ENCODE measurements around the gene HSFY2. TPM values are rescaled to one million over a fixed set of nuclear protein-coding genes. Genes with fewer than 3 reads are reported as not detected.
"Not testable (repeated sequence)": the region's sequence is repeated elsewhere in the genome, so short reads cannot be mapped to it uniquely, and the experiment has no call there.

Gene HSFY2, protein sequence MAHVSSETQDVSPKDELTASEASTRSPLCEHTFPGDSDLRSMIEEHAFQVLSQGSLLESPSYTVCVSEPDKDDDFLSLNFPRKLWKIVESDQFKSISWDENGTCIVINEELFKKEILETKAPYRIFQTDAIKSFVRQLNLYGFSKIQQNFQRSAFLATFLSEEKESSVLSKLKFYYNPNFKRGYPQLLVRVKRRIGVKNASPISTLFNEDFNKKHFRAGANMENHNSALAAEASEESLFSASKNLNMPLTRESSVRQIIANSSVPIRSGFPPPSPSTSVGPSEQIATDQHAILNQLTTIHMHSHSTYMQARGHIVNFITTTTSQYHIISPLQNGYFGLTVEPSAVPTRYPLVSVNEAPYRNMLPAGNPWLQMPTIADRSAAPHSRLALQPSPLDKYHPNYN
- total RNA-seq, result not detected
- not detected for polyA plus RNA-seq
- not detected for total RNA-seq

DNA sequence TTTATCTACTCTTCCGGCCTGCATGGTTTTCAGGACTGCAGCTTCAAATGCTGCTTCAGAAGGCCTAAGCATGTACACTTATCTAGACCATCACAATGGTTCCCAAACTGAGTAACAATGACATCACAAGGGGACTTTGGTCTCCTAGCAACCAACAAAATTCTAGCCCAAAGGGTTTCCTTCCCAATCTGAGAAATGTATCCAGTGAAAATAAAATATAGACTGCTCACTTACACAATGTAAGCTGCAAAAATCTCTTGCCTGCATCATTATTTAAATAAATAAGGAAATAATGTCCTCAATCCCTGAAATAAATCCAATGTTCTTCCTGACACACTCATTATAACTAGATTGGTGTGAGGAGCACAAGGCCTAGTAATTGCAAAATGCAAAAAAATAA lies at the start of gene HSFY2:
TSS of gene HSFY2 (minus strand) at position 101 of the 400 bp plus-strand sequence. CDS start 117 bp downstream, outside the sequence.
- H3K36me3 ChIP-seq (ENCODE audit: control insufficient read depth in 2 of 3, insufficient read depth in 3 of 3, low read length in 3 of 3); H3K4me1 ChIP-seq (ENCODE audit: control insufficient read depth in 2 of 2, insufficient read depth in 2 of 2, low read length in 2 of 2); H3K4me1 Mint-ChIP-seq; DNase-seq; H3K27me3 ChIP-seq (ENCODE audit: control insufficient read depth in 2 of 2, insufficient read depth in 2 of 2, low read length in 2 of 2); H3K9me3 Mint-ChIP-seq; H3K27ac Mint-ChIP-seq; intact Hi-C loops (cut with micrococcal nuclease); H3K27me3 Mint-ChIP-seq; H3K27ac ChIP-seq (ENCODE audit: low read depth, low read length); H3K4me3 Mint-ChIP-seq; POLR2A ChIA-PET; CTCF ChIA-PET; H3K9me3 ChIP-seq (ENCODE audit: control insufficient read depth in 2 of 3, low read length in 3 of 3); H3K4me3 ChIP-seq (ENCODE audit: low read length); ATAC-seq; H3K36me3 Mint-ChIP-seq: not testable (repeated sequence)

GRCh38 chrY:18815751-18816150 lies 42.2 kb upstream of the HSFY2 start:
- DNase-seq; H3K36me3 Mint-ChIP-seq; CTCF ChIA-PET; H3K9me3 Mint-ChIP-seq; H3K27me3 ChIP-seq (ENCODE audit: control insufficient read depth in 2 of 2, insufficient read depth in 2 of 2, low read length in 2 of 2); H3K4me3 Mint-ChIP-seq; POLR2A ChIA-PET; H3K4me1 Mint-ChIP-seq; intact Hi-C loops (cut with micrococcal nuclease); H3K36me3 ChIP-seq (ENCODE audit: control insufficient read depth in 2 of 3, insufficient read depth in 3 of 3, low read length in 3 of 3); H3K4me1 ChIP-seq (ENCODE audit: control insufficient read depth in 2 of 2, insufficient read depth in 2 of 2, low read length in 2 of 2); H3K27ac ChIP-seq (ENCODE audit: low read depth, low read length); H3K27ac Mint-ChIP-seq; ATAC-seq; H3K4me3 ChIP-seq (ENCODE audit: low read length); H3K27me3 Mint-ChIP-seq; H3K9me3 ChIP-seq (ENCODE audit: control insufficient read depth in 2 of 3, low read length in 3 of 3): not testable (repeated sequence)

DNA sequence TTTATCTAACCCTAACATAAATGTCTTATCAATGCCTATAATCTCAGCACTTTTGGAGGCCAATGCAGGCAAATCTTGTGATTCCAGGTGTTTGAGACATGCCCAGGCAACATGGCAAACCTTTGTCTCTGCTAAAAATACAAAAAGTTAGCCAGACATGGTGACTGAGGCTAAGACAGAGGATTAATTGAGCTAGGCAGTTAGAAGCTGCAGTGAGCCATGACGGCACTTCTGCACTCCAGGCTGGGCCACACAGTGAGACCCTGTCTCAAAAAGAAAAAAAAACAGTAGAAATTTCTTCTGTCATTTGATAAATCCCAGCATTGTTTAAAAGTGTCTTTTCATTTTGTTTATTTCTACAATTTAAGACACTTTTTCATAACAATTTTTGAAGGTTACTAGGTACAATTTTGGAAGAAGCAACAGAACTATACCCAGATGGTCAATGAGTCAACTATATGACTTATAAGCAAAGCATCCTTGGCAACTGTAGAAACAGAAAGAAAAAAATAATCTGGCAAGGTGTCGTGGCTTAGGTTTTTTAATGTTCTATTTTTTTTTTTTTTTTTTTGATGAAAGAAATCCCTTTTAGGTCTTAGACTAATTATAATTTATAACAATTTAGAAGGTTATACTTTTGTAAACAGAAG lies 15.3 kb upstream of the HSFY2 start:
- H3K9me3 Mint-ChIP-seq; H3K4me3 Mint-ChIP-seq; H3K4me1 Mint-ChIP-seq; H3K36me3 ChIP-seq (ENCODE audit: control insufficient read depth in 2 of 3, insufficient read depth in 3 of 3, low read length in 3 of 3); POLR2A ChIA-PET; H3K27ac ChIP-seq (ENCODE audit: low read depth, low read length); intact Hi-C loops (cut with micrococcal nuclease); H3K27me3 ChIP-seq (ENCODE audit: control insufficient read depth in 2 of 2, insufficient read depth in 2 of 2, low read length in 2 of 2); H3K27me3 Mint-ChIP-seq; CTCF ChIA-PET; ATAC-seq; H3K27ac Mint-ChIP-seq; H3K36me3 Mint-ChIP-seq; H3K4me1 ChIP-seq (ENCODE audit: control insufficient read depth in 2 of 2, insufficient read depth in 2 of 2, low read length in 2 of 2); H3K4me3 ChIP-seq (ENCODE audit: low read length); DNase-seq; H3K9me3 ChIP-seq (ENCODE audit: control insufficient read depth in 2 of 3, low read length in 3 of 3): not testable (repeated sequence)

GRCh38 chrY:18754077-18754476 lies 19.5 kb downstream of the HSFY2 start:
- H3K27me3 Mint-ChIP-seq; POLR2A ChIA-PET; H3K4me1 Mint-ChIP-seq; H3K4me3 Mint-ChIP-seq; ATAC-seq; H3K4me3 ChIP-seq (ENCODE audit: low read length); H3K27me3 ChIP-seq (ENCODE audit: control insufficient read depth in 2 of 2, insufficient read depth in 2 of 2, low read length in 2 of 2); intact Hi-C loops (cut with micrococcal nuclease); H3K27ac ChIP-seq (ENCODE audit: low read depth, low read length); DNase-seq; H3K4me1 ChIP-seq (ENCODE audit: control insufficient read depth in 2 of 2, insufficient read depth in 2 of 2, low read length in 2 of 2); H3K36me3 ChIP-seq (ENCODE audit: control insufficient read depth in 2 of 3, insufficient read depth in 3 of 3, low read length in 3 of 3); CTCF ChIA-PET; H3K36me3 Mint-ChIP-seq; H3K27ac Mint-ChIP-seq; H3K9me3 ChIP-seq (ENCODE audit: control insufficient read depth in 2 of 3, low read length in 3 of 3); H3K9me3 Mint-ChIP-seq: not testable (repeated sequence)

- H3K4me3 ChIP-seq (ENCODE audit: low read length); intact Hi-C loops (cut with micrococcal nuclease); H3K9me3 ChIP-seq (ENCODE audit: control insufficient read depth in 2 of 3, low read length in 3 of 3); H3K4me1 Mint-ChIP-seq; H3K27ac Mint-ChIP-seq; H3K36me3 Mint-ChIP-seq; H3K27me3 ChIP-seq (ENCODE audit: control insufficient read depth in 2 of 2, insufficient read depth in 2 of 2, low read length in 2 of 2); POLR2A ChIA-PET; ATAC-seq; H3K4me1 ChIP-seq (ENCODE audit: control insufficient read depth in 2 of 2, insufficient read depth in 2 of 2, low read length in 2 of 2); CTCF ChIA-PET; DNase-seq; H3K36me3 ChIP-seq (ENCODE audit: control insufficient read depth in 2 of 3, insufficient read depth in 3 of 3, low read length in 3 of 3); H3K27ac ChIP-seq (ENCODE audit: low read depth, low read length); H3K9me3 Mint-ChIP-seq; H3K4me3 Mint-ChIP-seq; H3K27me3 Mint-ChIP-seq: not testable (repeated sequence)
Observed at GRCh38 chrY:18753133-18753815, 20.3 kb downstream of the HSFY2 start.

- CTCF ChIA-PET, H3K36me3 Mint-ChIP-seq, ATAC-seq: not testable (repeated sequence)
Observed at GRCh38 chrY:18723714-18724113, 49.8 kb downstream of the HSFY2 start.

More at GRCh38 chrY:18723714-18724113, 49.8 kb downstream of the HSFY2 start:
- H3K4me1 ChIP-seq (ENCODE audit: control insufficient read depth in 2 of 2, insufficient read depth in 2 of 2, low read length in 2 of 2); H3K4me3 Mint-ChIP-seq; H3K27me3 ChIP-seq (ENCODE audit: control insufficient read depth in 2 of 2, insufficient read depth in 2 of 2, low read length in 2 of 2); H3K9me3 ChIP-seq (ENCODE audit: control insufficient read depth in 2 of 3, low read length in 3 of 3); H3K4me1 Mint-ChIP-seq; H3K9me3 Mint-ChIP-seq; DNase-seq; H3K27me3 Mint-ChIP-seq; intact Hi-C loops (cut with micrococcal nuclease); H3K36me3 ChIP-seq (ENCODE audit: control insufficient read depth in 2 of 3, insufficient read depth in 3 of 3, low read length in 3 of 3); H3K27ac Mint-ChIP-seq; H3K27ac ChIP-seq (ENCODE audit: low read depth, low read length); H3K4me3 ChIP-seq (ENCODE audit: low read length); POLR2A ChIA-PET: not testable (repeated sequence)

Data from naive thymus-derived CD4-positive, alpha-beta T cell (primary cell).